Natural killer cell (primary cell): ENCODE measurements around the gene ANTKMT. TPM values are rescaled to one million over a fixed set of nuclear protein-coding genes. Genes with fewer than 3 reads are reported as not detected.

ENCODE experiments used
- ATAC-seq, 3 donors: fragments of 150-1000 bp in 2 of 3; fragments of 200-7000 bp in 1 of 3; cut with Tn5 transposase; 1 replicate in 1 of 3; 2 replicates in 2 of 3; pipeline ENCODE4 v1.10.0; 2021; ENCODE audit warnings: mild to moderate bottlenecking in 2 of 3, moderate library complexity in 2 of 3
- DNase-seq, 2 donors: peaks; one replicate each; pipeline versions ENCODE4 v3.0.0 to v3.0.0-alpha.2; 2013 to 2021; ENCODE audit warnings: mixed read lengths in 1 of 2
- H3K27ac ChIP-seq: one replicate; pipeline ENCODE4 v1.5.1; 2013; ENCODE audit warnings: mild to moderate bottlenecking, low read length
- H3K27me3 ChIP-seq: one replicate; pipeline ENCODE4 v1.6.1; 2013; ENCODE audit warnings: low read length; ENCODE audit not compliant: control insufficient read depth, insufficient read depth
- H3K36me3 ChIP-seq: one replicate; pipeline ENCODE4 v1.6.1; 2013; ENCODE audit warnings: low read length; ENCODE audit not compliant: control insufficient read depth, insufficient read depth
- H3K4me1 ChIP-seq: one replicate; pipeline ENCODE4 v1.6.1; 2013; ENCODE audit warnings: low read length; ENCODE audit not compliant: control insufficient read depth, insufficient read depth
- H3K4me3 ChIP-seq: one replicate; pipeline ENCODE4 v1.5.1; 2013; ENCODE audit warnings: low read length
- H3K9me3 ChIP-seq: one replicate; pipeline ENCODE4 v1.6.1; 2013; ENCODE audit warnings: low read length; ENCODE audit not compliant: control insufficient read depth, insufficient read depth
- H3K27ac Mint-ChIP-seq, 2 donors: one replicate each; pipeline ENCODE4 v1.8.0; 2022; ENCODE audit warnings: mild to moderate bottlenecking in 2 of 2, mixed read lengths in 2 of 2, moderate library complexity in 1 of 2
- H3K27me3 Mint-ChIP-seq, 2 donors: one replicate each; pipeline ENCODE4 v1.8.0; 2022; ENCODE audit warnings: low read depth in 2 of 2, mixed read lengths in 2 of 2
- H3K36me3 Mint-ChIP-seq: one replicate; pipeline ENCODE4 v1.8.0; 2022; ENCODE audit warnings: mixed read lengths
- H3K4me1 Mint-ChIP-seq, 2 donors: one replicate each; pipeline ENCODE4 v1.8.0; 2022; ENCODE audit warnings: mixed read lengths in 2 of 2
- H3K4me3 Mint-ChIP-seq: one replicate; pipeline ENCODE4 v1.8.0; 2022; ENCODE audit warnings: mild to moderate bottlenecking, moderate library complexity, mixed read lengths
- H3K9me3 Mint-ChIP-seq, 2 donors: one replicate each; pipeline ENCODE4 v1.8.0; 2022; ENCODE audit warnings: mixed read lengths in 2 of 2
- WGBS: methylation state at CpG from one replicate; pipeline ENCODE4 v1.1.7; 2013; ENCODE audit warnings: missing lambda C conversion rate; ENCODE audit not compliant: insufficient coverage; 5-methylcytosine and 5-hydroxymethylcytosine counted together
- intact Hi-C: fragments of 100-400 bp; cut with micrococcal nuclease; formaldehyde crosslinking; loops from one replicate; pipeline ENCODE4 v1.14.2; 2022
- total RNA-seq, 4 donors: library from RNA; stranded (reverse); fragments of 120-200 nt in 1 of 4; gene quantifications; one replicate each; pipeline versions ENCODE4 v1.2.3 to v1.2.4, GENCODE V29; 2013 to 2022
- TF ChIP-seq, protein P1 (sequence below): fragments of 200-600 bp; IDR thresholded peaks from one replicate; pipeline ENCODE4 v1.8.0; 2022; ENCODE audit warnings: antibody characterized with exemption

ANTKMT gene
- total RNA-seq, 3 donors from 2014 or later (not counting 1 experiment from before 2014, with no cell fraction given), result 33.7 to 39.0 (median 37.7) TPM

- no peaks in the 10 kb centered on the region for H3K9me3 Mint-ChIP-seq
- H3K27me3 Mint-ChIP-seq, result no peaks in the 10 kb centered on the region
- H3K36me3 Mint-ChIP-seq, result no peaks in the 10 kb centered on the region
- peak; percentile 72 to 89 for DNase-seq
- TF ChIP-seq, protein P1, sequence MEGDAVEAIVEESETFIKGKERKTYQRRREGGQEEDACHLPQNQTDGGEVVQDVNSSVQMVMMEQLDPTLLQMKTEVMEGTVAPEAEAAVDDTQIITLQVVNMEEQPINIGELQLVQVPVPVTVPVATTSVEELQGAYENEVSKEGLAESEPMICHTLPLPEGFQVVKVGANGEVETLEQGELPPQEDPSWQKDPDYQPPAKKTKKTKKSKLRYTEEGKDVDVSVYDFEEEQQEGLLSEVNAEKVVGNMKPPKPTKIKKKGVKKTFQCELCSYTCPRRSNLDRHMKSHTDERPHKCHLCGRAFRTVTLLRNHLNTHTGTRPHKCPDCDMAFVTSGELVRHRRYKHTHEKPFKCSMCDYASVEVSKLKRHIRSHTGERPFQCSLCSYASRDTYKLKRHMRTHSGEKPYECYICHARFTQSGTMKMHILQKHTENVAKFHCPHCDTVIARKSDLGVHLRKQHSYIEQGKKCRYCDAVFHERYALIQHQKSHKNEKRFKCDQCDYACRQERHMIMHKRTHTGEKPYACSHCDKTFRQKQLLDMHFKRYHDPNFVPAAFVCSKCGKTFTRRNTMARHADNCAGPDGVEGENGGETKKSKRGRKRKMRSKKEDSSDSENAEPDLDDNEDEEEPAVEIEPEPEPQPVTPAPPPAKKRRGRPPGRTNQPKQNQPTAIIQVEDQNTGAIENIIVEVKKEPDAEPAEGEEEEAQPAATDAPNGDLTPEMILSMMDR, result no peak
- no peak overlapping the region for H3K27ac Mint-ChIP-seq
- H3K4me3 Mint-ChIP-seq, result peak overlapping the region; percentile 37
- H3K27ac ChIP-seq, result peak overlapping the region; percentile 47
- peaks cover 5% of the 10 kb centered on the region for H3K36me3 ChIP-seq
- ATAC-seq, result peak; percentile 74 to 79 (median 79)
- no peaks in the 10 kb centered on the region for H3K27me3 ChIP-seq
- peaks cover 24% of the 10 kb centered on the region for H3K4me1 ChIP-seq
- whole genome bisulfite sequencing, result under 1% methylated on average over 80 of the region's 80 CpGs
- H3K9me3 ChIP-seq, result no peaks in the 10 kb centered on the region
- intact Hi-C loops, result no loop called here
- peak overlapping the region; percentile 32 for H3K4me3 ChIP-seq
- H3K4me1 Mint-ChIP-seq, result peaks cover 0 to 3% of the 10 kb centered on the region in 2 donors
Measured at GRCh38 chr16:728131-728889, 7.4 kb downstream of the ANTKMT start.

DNA sequence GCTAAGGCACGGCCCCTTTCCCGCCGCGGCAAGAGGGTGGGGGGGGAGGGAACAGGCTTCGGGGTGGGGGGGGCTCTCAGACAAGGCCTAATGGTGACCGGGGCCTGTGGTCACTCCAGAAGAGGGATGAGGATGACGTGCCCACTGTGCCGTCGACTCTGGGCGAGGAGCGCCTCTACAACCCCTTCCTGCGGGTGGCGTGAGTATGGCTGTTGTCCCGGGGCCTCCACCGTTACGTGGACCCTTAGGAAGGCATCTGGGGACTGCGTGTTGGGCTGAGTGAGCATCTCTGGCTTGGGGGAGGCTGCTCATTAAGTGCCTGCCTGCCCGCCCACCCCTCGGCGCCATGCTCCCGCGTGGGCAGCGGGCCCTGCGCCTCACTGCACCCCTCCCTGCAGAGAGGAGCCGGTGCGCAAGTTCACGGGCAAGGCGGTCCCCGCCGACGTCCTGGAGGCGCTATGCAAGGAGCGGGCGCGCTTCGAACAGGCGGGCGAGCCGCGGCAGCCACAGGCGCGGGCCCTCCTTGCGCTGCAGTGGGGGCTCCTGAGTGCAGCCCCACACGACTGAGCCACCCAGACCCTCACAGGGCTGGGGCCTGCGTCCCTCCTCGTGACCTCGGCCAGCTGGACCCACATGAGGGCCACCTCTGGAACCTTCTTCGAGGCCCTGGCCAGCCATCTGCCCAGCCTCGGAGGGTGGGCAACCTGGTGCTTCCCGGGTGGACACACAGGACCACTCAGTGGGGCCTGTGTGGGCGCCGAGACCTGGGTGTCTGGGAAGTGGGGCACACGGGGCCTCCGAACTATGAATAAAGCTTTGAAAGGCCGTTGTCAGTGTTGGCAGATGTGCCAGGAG is 8.2 kb downstream of the ANTKMT start:
- Histone ChIP-seq H3K4me1 (peaks cover 24% of the 10 kb centered on the region), H3K36me3 (peaks cover 9% of the 10 kb centered on the region), H3K4me3 (no peak overlapping the region), H3K27me3 (no peaks in the 10 kb centered on the region), H3K27ac (no peak overlapping the region), H3K9me3 (no peaks in the 10 kb centered on the region)
- TF ChIP-seq, protein P1, result no peak
- Mint-ChIP-seq H3K27ac (no peak overlapping the region), H3K4me1 (peaks cover 0 to 3% of the 10 kb centered on the region in 2 donors), H3K9me3 (no peaks in the 10 kb centered on the region), H3K36me3 (no peaks in the 10 kb centered on the region), H3K4me3 (peak overlapping the region; percentile 37), H3K27me3 (no peaks in the 10 kb centered on the region)
- ATAC-seq (no peak), DNase-seq (no peak)
- intact Hi-C loops, result no loop called here
- 85% methylated on average over 54 of the region's 55 CpGs for WGBS

DNA sequence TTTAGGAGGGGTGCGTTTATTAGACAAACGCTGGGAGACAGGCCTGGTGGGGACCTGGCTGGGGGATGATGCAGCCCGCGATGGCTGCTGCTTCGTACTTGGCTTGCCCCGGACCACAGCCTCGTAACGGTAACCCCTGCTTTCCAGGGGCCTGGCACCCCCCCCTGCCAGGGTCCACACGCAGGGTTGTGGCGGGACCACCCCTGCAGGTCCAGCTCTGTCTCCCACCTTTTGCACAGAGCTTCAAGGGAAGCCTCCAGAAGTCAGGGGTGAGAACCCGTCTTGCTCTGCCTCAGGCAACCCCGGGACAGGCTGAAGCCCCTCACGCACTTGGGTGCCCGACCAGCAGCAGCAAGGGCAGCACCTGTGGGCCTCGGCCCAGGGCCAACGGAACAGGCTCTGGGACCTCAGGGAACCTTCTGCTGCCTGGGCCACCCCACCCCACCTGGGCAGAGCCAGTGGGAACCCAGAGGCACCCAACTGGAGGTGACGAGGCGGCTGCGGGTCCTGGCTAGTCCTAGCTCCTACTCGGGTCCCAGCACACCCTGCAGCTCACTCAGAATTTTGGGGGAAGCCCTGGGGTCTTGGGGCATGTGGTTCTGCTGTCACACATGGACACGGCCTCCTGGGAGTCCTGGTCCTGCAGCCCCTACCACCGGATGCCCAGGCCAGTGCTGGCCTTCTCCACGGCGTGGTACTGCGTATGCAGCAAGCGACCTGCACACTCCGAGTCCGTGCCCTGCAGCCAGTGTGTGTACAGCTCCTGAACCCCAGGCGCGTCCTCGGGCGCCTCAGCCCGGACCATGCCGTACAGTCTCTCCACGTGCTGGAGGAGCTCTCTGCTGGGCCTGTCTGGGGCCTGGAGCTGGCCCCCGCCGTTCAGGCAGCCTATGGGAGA is 9.1 kb downstream of the ANTKMT start:
- H3K27me3 ChIP-seq, result no peaks in the 10 kb centered on the region
- Mint-ChIP-seq H3K27me3 (no peaks in the 10 kb centered on the region), H3K9me3 (no peaks in the 10 kb centered on the region), H3K36me3 (no peaks in the 10 kb centered on the region), H3K27ac (no peak overlapping the region), H3K4me3 (no peak overlapping the region), H3K4me1 (peaks cover 0 to 3% of the 10 kb centered on the region in 2 donors)
- H3K9me3 ChIP-seq, result no peaks in the 10 kb centered on the region
- intact Hi-C loops, result no loop called here
- peaks cover 24% of the 10 kb centered on the region for H3K4me1 ChIP-seq
- WGBS, result 95% methylated on average over 37 of the region's 37 CpGs
- DNase-seq, result no peak
- no peak overlapping the region for H3K4me3 ChIP-seq
- TF ChIP-seq, protein P1, result no peak
- no peak for ATAC-seq
- no peak overlapping the region for H3K27ac ChIP-seq
- H3K36me3 ChIP-seq, result peaks cover 12% of the 10 kb centered on the region
